ENCODE results near the gene GMPPB. TPM values are rescaled to one million over a fixed set of nuclear protein-coding genes. Genes with fewer than 3 reads are reported as not detected.

GMPPB gene
- total and polyA plus RNA-seq, 9 of the 15 experiments (the other 6 are each of a cell fraction or from before 2014, with no cell fraction given): 0.53 to 17.4 (median 8.1) TPM

DNA sequence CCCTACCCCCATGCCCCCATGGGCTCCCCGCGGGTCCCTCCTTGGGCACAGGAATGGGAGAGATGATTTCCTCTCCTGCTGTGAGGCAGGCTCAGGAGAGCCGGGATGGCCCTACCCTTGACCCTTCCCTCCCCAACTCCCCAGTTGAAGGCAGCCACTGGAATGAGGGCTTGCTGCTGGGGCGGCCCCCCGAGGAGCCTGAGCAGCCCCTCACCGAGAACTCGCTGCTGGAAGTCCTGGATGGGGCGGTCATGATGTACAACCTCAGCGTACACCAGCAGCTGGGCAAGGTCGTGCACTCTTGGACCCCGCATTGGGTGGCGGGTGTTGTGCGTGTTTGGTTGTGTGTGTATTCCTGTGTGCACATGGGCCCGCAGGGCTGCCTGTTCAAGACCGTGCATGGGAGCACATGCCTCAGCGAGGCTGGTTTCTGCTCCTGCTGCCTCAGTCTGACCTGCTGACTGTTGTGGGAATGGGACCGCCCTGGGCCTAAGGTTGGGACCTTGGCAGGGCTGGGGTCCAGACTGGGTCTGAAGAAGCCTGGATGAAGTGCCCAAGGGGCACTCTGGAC, 18.3 kb downstream of the GMPPB start (continued):
- TF ChIP-seq, protein P1, sequence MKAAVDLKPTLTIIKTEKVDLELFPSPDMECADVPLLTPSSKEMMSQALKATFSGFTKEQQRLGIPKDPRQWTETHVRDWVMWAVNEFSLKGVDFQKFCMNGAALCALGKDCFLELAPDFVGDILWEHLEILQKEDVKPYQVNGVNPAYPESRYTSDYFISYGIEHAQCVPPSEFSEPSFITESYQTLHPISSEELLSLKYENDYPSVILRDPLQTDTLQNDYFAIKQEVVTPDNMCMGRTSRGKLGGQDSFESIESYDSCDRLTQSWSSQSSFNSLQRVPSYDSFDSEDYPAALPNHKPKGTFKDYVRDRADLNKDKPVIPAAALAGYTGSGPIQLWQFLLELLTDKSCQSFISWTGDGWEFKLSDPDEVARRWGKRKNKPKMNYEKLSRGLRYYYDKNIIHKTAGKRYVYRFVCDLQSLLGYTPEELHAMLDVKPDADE (conservative IDR thresholded peaks at IDR 0.05; ENCODE audit: control insufficient read depth, low read depth, low read length): no peak
- no peak for TF ChIP-seq ZC3H4 (CRISPR knock-in tag; IDR thresholded peaks at IDR 0.05; ENCODE audit: borderline replicate concordance)
- no peak for TF ChIP-seq L3MBTL2 (IDR thresholded peaks at IDR 0.05)
- no peak for TF ChIP-seq SFPQ (IDR thresholded peaks at IDR 0.05; ENCODE audit: low read depth, low read length)

DNA sequence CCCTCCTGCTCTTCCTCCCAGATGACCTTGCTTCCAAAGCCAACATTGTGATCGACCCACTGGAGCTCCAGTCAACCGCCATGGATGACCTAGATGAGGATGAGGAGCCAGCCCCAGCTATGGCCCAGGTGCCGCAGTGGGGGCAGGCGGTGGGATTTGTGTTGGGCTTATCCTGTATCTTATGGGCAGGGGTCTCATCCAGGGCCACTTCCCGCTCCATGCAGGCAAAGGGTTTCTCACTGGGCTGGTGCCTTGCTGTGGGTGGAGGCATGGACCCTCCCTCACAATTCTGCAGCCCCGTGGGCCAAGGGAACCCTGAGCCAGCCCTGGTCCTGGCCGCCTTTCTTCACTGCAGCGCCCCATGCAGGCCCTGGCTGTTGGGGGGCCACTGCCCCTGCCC, 19.1 kb downstream of the GMPPB start:
- Histone ChIP-seq H4K20me1 (replicated peaks; ENCODE audit: control insufficient read depth, insufficient read depth, low read length) (no peaks in the 10 kb centered on the region), H3K27me3 (ENCODE audit: control insufficient read depth in 2 of 2, insufficient read depth in 2 of 2, low read length in 2 of 2) (no peaks in the 10 kb centered on the region), H3K27ac (ENCODE audit: extremely low read depth, low read depth, low read length) (no peak overlapping the region), H3K9me1 (ENCODE audit: control insufficient read depth, insufficient read depth, low read length) (no peaks in the 10 kb centered on the region), H3K4me2 (ENCODE audit: insufficient read depth, low read length) (no peak overlapping the region), H3K4me1 (replicated peaks in 1 of 2; ENCODE audit: control insufficient read depth in 2 of 2, insufficient read depth in 2 of 2, low read length in 2 of 2) (peaks cover 0 to 6% of the 10 kb centered on the region in 2 experiments; a peak in 2 of 5 replicates), H3K4me3 (no peak overlapping the region), H3K79me2 (ENCODE audit: control insufficient read depth, insufficient read depth, low read length) (no peaks in the 10 kb centered on the region), H3K36me3 (ENCODE audit: control insufficient read depth, insufficient read depth, low read length) (peaks cover 74% of the 10 kb centered on the region; the same call in 2 of the 3 replicates), H2AFZ (ENCODE audit: low read depth, low read length) (no peak overlapping the region), H3K9ac (ENCODE audit: insufficient read depth in 1 of 2, low read depth in 2 of 2, low read length in 2 of 2) (no peak overlapping the region), H3K9me3 (replicated peaks; ENCODE audit: control insufficient read depth, insufficient read depth, low read depth, low read length) (no peaks in the 10 kb centered on the region)
- BruUV-seq (replicated peaks): no TSS peak
- FAIRE-seq: no peak
- in situ Hi-C loops (cut with MboI) (loop anchor here (5.0 kb wide), 1 partner anchor 138 kb away; no protein-coding TSS in a partner anchor), intact Hi-C loops (cut with micrococcal nuclease) (loop anchor here (5.0 kb wide), 1 partner anchor 203 kb away; no protein-coding TSS in a partner anchor)
- no peak for DNase-seq (ENCODE audit: extremely low read depth in 1 of 4, low spot score in 3 of 4)
- 100% methylated on average over 2 of the region's 8 CpGs for WGBS (ENCODE audit: insufficient coverage, low coverage, missing lambda C conversion rate)
- CTCF ChIA-PET (ENCODE audit: low intra/inter-chr PET ratio): interaction anchor here (0.5 kb wide), 1 partner anchor 253 kb away, joined by 3 read pairs; no protein-coding TSS in a partner anchor
- no peak for ATAC-seq
- no peak for TF ChIP-seq MAFG (tag; conservative IDR thresholded peaks at IDR 0.05)
- no peak for TF ChIP-seq ZNF408 (CRISPR knock-in tag; IDR thresholded peaks at IDR 0.05; ENCODE audit: low read depth)
- no peak for TF ChIP-seq IRF2 (CRISPR knock-in tag; IDR thresholded peaks at IDR 0.05)
- TF ChIP-seq POLR2G (IDR thresholded peaks at IDR 0.05; ENCODE audit: low read depth, low read length): peak; percentile 29; the same call in 1 of the 2 replicates
- POLR2A ChIA-PET: no interaction called here

Measured in K562 (cell line).